Measurements from ENCODE around the gene ADGRG1.

The ADGRG1 gene

GRCh38 chr16:57695680-57696069 is 67.2 kb downstream of the ADGRG1 start:
- H3K27ac ChIP-seq: no peak overlapping the region
- no peak for TF ChIP-seq ZFX (IDR thresholded peaks at IDR 0.05)
- TF ChIP-seq, protein P1, sequence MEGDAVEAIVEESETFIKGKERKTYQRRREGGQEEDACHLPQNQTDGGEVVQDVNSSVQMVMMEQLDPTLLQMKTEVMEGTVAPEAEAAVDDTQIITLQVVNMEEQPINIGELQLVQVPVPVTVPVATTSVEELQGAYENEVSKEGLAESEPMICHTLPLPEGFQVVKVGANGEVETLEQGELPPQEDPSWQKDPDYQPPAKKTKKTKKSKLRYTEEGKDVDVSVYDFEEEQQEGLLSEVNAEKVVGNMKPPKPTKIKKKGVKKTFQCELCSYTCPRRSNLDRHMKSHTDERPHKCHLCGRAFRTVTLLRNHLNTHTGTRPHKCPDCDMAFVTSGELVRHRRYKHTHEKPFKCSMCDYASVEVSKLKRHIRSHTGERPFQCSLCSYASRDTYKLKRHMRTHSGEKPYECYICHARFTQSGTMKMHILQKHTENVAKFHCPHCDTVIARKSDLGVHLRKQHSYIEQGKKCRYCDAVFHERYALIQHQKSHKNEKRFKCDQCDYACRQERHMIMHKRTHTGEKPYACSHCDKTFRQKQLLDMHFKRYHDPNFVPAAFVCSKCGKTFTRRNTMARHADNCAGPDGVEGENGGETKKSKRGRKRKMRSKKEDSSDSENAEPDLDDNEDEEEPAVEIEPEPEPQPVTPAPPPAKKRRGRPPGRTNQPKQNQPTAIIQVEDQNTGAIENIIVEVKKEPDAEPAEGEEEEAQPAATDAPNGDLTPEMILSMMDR (conservative IDR thresholded peaks at IDR 0.05): no peak

- TF ChIP-seq, protein P1 (conservative IDR thresholded peaks at IDR 0.05): no peak
- no peak for TF ChIP-seq ZFX (IDR thresholded peaks at IDR 0.05)
- H3K27ac ChIP-seq: no peak overlapping the region
These were observed 67.8 kb downstream of the ADGRG1 start for GRCh38 chr16:57696240-57696639.

- TF ChIP-seq ZFX (IDR thresholded peaks at IDR 0.05): no peak
- TF ChIP-seq, protein P1 (conservative IDR thresholded peaks at IDR 0.05): no peak
- H3K27ac ChIP-seq: no peak overlapping the region
These were observed 69.6 kb downstream of the ADGRG1 start for GRCh38 chr16:57697896-57698537.

DNA sequence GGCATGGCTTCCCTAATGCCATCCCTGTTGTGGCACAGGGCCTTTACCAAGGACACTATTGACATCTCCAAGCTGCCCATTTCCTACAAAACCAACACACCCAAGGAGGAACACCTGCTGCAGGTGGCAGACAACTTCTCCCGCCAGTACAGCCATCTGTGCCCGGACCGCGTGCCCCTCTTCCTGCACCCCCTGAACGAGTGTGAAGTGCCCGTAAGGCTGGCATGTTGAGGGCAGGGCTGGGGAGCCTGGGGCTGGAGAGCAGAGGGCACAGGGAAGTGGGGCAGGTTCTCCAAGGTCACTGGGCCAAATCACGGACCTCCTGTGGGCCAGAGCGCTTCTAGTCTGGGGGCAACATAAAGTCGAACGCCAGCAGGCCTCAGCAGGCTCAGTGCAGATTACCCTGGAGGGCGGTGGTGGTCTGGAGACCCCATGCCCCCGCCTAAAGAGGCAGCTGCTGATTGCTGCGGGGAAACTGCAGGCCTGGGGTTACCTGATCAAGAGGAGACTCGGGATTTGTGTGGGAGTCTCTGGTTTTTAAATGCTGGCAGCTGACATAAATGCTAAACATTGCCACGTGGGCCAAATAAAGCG is 70.5 kb downstream of the ADGRG1 start:
- TF ChIP-seq, protein P1 (conservative IDR thresholded peaks at IDR 0.05): no peak
- no peak for TF ChIP-seq ZFX (IDR thresholded peaks at IDR 0.05)

DNA sequence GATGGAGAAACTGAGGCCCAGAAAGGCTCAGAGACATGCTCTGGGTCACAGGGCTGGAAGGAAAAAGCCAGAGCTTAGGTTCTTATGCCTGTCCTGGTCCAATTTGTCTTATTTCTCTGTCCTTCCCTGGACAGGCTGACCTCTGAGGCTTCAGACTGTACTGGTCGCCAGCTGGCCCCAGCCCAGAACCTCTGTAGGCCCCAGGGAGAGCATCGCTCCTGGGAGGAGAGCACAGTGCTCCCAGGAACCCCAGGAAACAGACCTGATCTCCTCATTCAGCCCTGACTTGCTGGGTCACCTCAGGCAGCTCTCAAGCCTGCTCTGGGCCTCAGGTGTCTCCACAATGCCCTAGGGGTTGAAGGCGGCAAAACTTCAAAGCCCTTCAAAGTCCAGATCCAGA is 71.1 kb downstream of the ADGRG1 start:
- no peak overlapping the region for H3K27ac ChIP-seq
- no peak for TF ChIP-seq ZFX (IDR thresholded peaks at IDR 0.05)
- TF ChIP-seq, protein P1 (conservative IDR thresholded peaks at IDR 0.05): no peak

More for the DNA sequence above, 70.5 kb downstream of the ADGRG1 start:
- H3K27ac ChIP-seq: no peak overlapping the region

GRCh38 chr16:57699899-57700298 is 71.5 kb downstream of the ADGRG1 start:
- no peak for TF ChIP-seq ZFX (IDR thresholded peaks at IDR 0.05)
- TF ChIP-seq, protein P1 (conservative IDR thresholded peaks at IDR 0.05): no peak
- H3K27ac ChIP-seq: no peak overlapping the region

DNA sequence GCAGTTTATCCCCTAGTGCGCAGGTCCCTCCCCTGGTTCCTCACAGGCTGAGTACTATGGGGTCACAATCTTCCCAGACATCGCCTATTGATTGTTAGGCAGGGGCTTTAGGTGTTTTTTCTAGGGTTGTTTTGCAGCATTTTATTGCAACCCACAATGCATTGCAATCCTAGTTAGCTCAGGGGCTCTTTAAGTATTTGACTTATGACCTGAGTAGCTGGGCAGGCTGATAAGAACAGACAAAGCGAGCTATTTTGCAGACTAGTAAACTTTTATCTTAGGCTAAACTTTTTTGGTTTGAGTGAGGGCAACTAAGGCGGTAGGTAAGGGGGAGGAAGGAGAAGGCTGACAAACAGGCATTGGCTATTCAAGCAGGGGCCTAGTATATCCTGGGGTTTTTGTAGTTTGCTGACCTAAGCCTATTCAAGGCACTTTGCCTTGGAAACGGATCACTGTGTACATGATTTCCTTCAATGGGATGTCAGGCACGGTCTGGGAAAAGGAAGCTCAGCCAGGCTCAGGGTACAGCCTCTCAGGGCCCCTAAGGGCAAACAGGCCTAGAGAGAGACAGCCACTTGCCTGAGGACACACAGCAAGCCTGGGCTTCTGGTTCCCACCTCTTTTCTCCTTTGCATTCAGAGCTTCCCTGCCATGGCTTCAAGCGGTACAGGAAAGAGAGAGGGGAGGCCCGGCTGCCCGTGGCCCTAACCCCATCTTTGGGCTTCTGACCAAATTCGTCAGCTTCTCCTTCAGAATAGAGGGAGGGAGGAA is 72.5 kb downstream of the ADGRG1 start:
- no peak overlapping the region for H3K27ac ChIP-seq
- TF ChIP-seq ZFX (IDR thresholded peaks at IDR 0.05): no peak
- TF ChIP-seq, protein P1 (conservative IDR thresholded peaks at IDR 0.05): no peak
